H1 (cell line): ENCODE measurements around the gene ZC3H12C. TPM values are rescaled to one million over a fixed set of nuclear protein-coding genes. Genes with fewer than 3 reads are reported as not detected.

Source experiments
- ATF2 ChIP-seq: IDR thresholded peaks from 2 replicates; pipeline ENCODE4 v1.6.1; 2012; ENCODE audit warnings: low read length, inconsistent platforms
- polyA plus RNA-seq, 7 experiments: library from polyadenylated mRNA; depleted of rRNA in 3 of 7; stranded (reverse) in 5 of 7; unstranded in 2 of 7; fragments of >200 nt in 5 of 7; fragments of 200-250 nt in 2 of 7; gene quantifications; 1 replicate in 5 of 7; 2 replicates in 1 of 7; 4 replicates in 1 of 7; pipeline versions ENCODE4 v1.2.1 to v1.2.3, GENCODE V29; 2011 to 2013; ENCODE audit warnings: missing spikeins in 2 of 7, mixed read lengths in 2 of 7
- total RNA-seq: library from RNA; stranded (reverse); fragmentation: NEBNext Ultra II Directional; extraction: Animal tissue kit (Norgen Biotek cat#: 25700); gene quantifications from 2 replicates; pipeline ENCODE4 v1.2.1, GENCODE V29; 2021

The ZC3H12C gene
- total and polyA plus RNA-seq, 2 of the 8 experiments (the other 6 are each of a cell fraction or from before 2014, with no cell fraction given), result 2.0 to 2.7 TPM

- TF ChIP-seq ATF2, result no peak
Observed at GRCh38 chr11:110110854-110111253, 17.7 kb downstream of the ZC3H12C start (continued).
